ENCODE data around the gene C5orf52. TPM values are rescaled to one million over a fixed set of nuclear protein-coding genes. Genes with fewer than 3 reads are reported as not detected.
"Not testable (repeated sequence)": the region's sequence is repeated elsewhere in the genome, so short reads cannot be mapped to it uniquely, and the experiment has no call there.

Gene C5orf52
- total RNA-seq, 1 donor from 2014 or later: not detected

- no peak for DNase-seq
- no peak for ATAC-seq
- intact Hi-C loops (cut with micrococcal nuclease): no loop called here
These were observed 1.6 kb downstream of the C5orf52 start for GRCh38 chr5:157672976-157673375.

DNA sequence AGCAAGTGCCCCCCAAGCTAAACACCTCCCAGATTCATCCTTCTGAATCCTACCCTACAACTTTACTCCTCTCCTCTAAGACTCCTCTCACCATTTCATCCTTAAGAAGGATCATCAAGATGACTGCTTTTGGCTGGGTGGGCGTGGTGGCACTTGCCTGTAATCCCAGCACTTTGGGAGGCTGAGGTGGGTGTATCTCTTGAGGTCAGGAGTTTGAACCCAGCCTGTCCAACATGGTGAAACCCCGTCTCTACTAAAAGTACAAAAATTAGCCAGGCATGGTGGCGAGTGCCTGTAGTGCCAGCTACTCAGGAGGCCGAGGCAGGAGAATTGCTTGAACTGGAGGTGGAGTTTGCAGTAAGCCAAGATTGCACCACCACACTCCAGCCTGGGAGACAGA is 3.0 kb downstream of the C5orf52 start:
- intact Hi-C loops (cut with micrococcal nuclease); ATAC-seq; DNase-seq: not testable (repeated sequence)

DNA sequence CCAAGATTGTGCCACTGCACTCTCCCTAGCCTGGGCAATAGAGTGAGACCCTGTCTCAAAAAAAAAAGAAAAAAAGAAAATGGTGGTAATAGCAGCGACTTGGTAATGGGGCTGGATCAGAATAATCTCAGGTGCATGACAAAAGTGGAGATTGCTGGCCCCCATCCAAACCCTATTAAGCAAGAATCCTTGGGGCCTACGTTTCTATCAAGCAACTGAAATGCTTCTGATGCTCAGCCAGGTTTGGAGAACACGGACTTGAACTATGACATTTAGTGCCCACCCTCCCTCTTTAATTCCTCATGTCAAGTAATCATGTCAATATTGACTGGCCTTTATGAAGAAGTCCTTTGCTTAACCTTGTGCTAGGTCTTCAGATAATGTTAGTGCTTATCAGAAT is 6.6 kb downstream of the C5orf52 start:
- DNase-seq (no peak), ATAC-seq (no peak)
- intact Hi-C loops (cut with micrococcal nuclease): no loop called here

DNA sequence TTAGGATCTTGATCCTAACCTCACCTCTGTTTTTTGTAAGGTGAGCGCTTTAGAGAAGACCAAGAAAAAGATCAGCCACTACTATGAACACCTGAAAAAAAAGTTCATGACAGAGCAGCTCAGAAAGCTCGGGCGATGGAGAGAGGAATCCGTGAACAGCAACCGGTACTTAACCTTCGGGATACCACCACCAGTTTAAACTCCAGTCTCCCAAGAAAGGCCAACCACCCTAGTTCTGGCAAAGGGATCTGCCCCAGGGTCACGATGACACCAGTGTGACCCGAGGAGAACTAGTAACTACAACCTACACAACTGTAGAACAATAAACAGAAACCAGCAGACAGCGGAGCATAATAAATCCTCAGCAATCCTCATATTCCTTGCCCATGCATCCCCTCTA is 8.5 kb downstream of the C5orf52 start:
- no peak for ATAC-seq
- no peak for DNase-seq
- intact Hi-C loops (cut with micrococcal nuclease): no loop called here

DNA sequence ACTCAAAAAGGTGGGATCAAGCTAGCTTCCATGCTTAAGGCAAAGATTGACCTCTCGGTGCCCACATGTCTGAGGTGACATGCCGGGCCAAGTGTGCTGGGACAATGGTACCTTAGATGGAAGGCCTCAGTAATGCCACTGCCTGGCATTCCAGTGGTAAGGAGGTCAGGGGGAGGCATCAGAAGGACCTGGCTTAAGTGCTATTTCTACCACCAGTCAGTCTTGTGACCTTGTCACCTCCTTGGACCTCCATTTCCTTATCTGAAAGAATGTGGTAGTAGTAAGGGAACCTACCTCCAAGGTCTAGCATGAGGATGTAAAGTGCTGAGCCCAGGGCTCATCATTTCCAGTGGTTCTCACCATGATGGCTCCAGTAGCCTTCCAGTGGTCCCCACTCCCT is 8.9 kb downstream of the C5orf52 start:
- no peak for ATAC-seq
- intact Hi-C loops (cut with micrococcal nuclease): no loop called here
- DNase-seq: no peak

- intact Hi-C loops (cut with micrococcal nuclease): no loop called here
- ATAC-seq (peak; percentile 13), DNase-seq (no peak)
These were observed 9.7 kb downstream of the C5orf52 start for GRCh38 chr5:157681048-157681447.

GRCh38 chr5:157682257-157682656 is 10.9 kb downstream of the C5orf52 start:
- no peak for ATAC-seq
- intact Hi-C loops (cut with micrococcal nuclease): no loop called here
- no peak for DNase-seq

GRCh38 chr5:157686276-157687197 is 15.2 kb downstream of the C5orf52 start:
- ATAC-seq: peak; percentile 83
- DNase-seq; intact Hi-C loops (cut with micrococcal nuclease): not testable (repeated sequence)

- ATAC-seq (no peak), DNase-seq (no peak)
- intact Hi-C loops (cut with micrococcal nuclease): no loop called here
These were observed 15.8 kb downstream of the C5orf52 start for GRCh38 chr5:157687198-157687554.

GRCh38 chr5:157689942-157690689 is 18.8 kb downstream of the C5orf52 start:
- no peak for ATAC-seq
- DNase-seq: peak; percentile 33
- intact Hi-C loops (cut with micrococcal nuclease): no loop called here

GRCh38 chr5:157690690-157691433 is 19.5 kb downstream of the C5orf52 start:
- no peak for ATAC-seq
- no peak for DNase-seq
- intact Hi-C loops (cut with micrococcal nuclease): no loop called here

DNA sequence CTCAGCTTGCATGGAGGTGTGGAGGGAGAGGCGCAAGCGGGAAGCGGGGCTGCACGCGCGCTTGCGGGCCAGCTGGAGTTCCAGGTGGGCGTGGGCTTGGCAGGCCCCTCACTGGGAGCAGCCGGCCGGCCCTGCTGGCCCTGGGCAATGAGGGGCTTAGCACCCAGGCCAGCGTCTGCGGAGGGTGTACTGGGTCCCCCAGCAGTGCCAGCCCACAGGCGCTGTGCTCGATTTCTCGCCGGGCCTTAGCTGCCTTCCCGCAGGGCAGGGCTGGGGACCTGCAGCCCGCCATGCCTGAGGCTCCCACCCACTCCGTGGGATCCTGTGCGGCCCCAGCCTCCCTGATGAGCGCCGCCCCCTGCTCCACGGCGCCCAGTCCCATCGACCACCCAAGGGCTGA is 22.5 kb downstream of the C5orf52 start:
- not testable (repeated sequence) for DNase-seq, ATAC-seq

DNA sequence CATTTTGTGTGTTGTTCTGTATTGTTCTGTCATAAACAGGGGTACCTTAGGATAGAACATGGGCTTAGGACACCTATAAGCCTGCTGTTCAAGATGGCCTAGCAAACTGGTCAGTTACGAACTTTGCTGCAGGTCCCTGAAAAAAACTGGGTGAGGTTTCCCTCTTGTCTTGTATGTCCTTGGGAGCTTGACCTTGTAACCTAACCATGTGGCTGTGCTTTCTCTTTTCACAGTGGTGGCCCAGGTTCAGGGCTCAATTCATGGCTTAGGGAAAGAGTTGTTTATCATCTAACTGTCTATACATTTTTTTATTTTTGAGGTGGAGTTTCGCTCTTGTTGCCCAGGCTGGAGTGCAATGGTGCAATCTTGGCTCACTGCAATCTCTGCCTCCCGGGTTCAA is 24.8 kb downstream of the C5orf52 start:
- intact Hi-C loops (cut with micrococcal nuclease); ATAC-seq; DNase-seq: not testable (repeated sequence)

More for the DNA sequence above, 22.5 kb downstream of the C5orf52 start:
- intact Hi-C loops (cut with micrococcal nuclease): not testable (repeated sequence)

- intact Hi-C loops (cut with micrococcal nuclease); DNase-seq; ATAC-seq: not testable (repeated sequence)
These were observed 27.3 kb downstream of the C5orf52 start for GRCh38 chr5:157698674-157699073.

GRCh38 chr5:157703736-157704135 is 32.4 kb downstream of the C5orf52 start:
- ATAC-seq (no peak), DNase-seq (no peak)
- intact Hi-C loops (cut with micrococcal nuclease): no loop called here

DNA sequence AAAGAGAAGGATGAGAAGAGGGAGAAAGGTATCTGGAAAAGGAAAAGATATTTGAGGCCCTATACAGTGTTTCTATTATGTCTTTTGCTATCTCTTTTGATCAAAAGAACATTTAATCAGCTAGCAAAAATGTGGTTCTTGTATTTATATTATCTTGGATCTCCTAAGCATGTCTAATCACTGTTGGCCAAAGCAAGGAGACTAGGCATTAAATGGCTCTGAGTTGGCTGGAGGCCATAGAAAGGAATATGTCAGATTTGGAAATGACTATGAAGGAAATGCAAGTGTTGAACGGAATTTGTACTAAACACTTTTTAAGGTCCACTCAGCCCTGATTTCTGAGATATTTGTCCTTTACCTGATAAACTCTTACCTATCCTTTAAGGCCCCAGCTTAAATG is 37.5 kb downstream of the C5orf52 start:
- intact Hi-C loops (cut with micrococcal nuclease): no loop called here
- DNase-seq (no peak), ATAC-seq (no peak)

GRCh38 chr5:157709346-157709745 is 38.0 kb downstream of the C5orf52 start:
- no peak for DNase-seq
- ATAC-seq: no peak

DNA sequence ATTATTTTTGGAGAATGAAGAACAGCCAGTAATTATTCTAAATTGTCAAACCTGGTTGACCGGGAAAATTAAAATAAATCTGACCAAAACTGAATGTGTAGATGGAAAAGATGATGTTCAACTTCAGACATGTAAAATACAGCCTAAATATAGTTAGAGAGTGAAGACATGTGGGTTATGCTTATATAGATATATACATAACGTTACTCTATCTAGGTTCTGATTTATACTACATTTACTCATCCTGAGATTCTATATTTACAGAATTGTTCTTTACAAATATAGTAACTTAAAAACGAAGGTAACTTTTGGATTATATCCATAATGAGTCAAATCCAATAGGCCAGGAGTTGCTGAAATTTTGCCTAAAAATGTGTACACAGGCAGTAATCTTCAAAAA is 39.1 kb downstream of the C5orf52 start:
- intact Hi-C loops (cut with micrococcal nuclease): loop anchor here (10.0 kb wide), 1 partner anchor 126 kb away; no protein-coding TSS in a partner anchor
- no peak for DNase-seq
- ATAC-seq: no peak

More at GRCh38 chr5:157709346-157709745, 38.0 kb downstream of the C5orf52 start:
- intact Hi-C loops (cut with micrococcal nuclease): no loop called here

DNA sequence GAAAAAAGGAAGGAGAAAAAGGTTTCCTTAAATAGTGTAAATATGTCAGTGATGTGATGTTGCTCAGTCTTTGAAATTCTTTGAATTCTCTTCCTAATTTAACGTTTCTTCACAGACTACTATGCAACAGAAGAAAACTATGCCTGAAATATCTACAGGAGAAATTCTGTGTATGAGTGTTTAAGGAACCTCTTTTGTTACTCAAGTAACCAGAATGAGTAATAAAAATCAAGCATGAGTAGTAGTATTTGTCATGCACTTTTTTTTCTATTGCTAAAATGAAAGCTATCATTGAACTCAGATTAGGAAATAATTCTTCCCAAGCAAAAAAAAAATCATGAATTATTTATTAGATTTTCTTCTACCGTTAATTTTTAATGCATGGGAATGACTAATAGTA is 39.5 kb downstream of the C5orf52 start:
- intact Hi-C loops (cut with micrococcal nuclease): loop anchor here (10.0 kb wide), 1 partner anchor 126 kb away; no protein-coding TSS in a partner anchor
- ATAC-seq (no peak), DNase-seq (no peak)
